ENCODE results near the gene SOX30. TPM values are rescaled to one million over a fixed set of nuclear protein-coding genes. Genes with fewer than 3 reads are reported as not detected.

Gene SOX30
- polyA plus RNA-seq, 2 of the 4 experiments (the other 2 are of a cell fraction), result 0.08 to 0.10 TPM

- no peak for TF ChIP-seq EHF (CRISPR knock-in tag; IDR thresholded peaks at IDR 0.05)
Measured at GRCh38 chr5:157648275-157648990, 3.8 kb downstream of the SOX30 start (continued).

GRCh38 chr5:157640406-157641066, 11.7 kb downstream of the SOX30 start:
- 85% methylated on average over 9 of the region's 9 CpGs for WGBS (ENCODE audit: missing lambda C conversion rate)
- CTCF ChIA-PET, result interaction anchor here (0.9 kb wide), 1 partner anchor 9 kb away, joined by 3 read pairs; no protein-coding TSS in a partner anchor
- POLR2A ChIA-PET, result no interaction called here
- no peak overlapping the region for H3K4me2 ChIP-seq
- no peak overlapping the region for H3K4me3 ChIP-seq
- H3K4me1 ChIP-seq, result no peaks in the 10 kb centered on the region
- DNase-seq (ENCODE audit: low read depth in 1 of 2, low spot score in 1 of 2) (no peak), FAIRE-seq (no peak), ATAC-seq (no peak)
- H3K9me3 ChIP-seq, result no peaks in the 10 kb centered on the region
- H3K27ac ChIP-seq, result no peak overlapping the region
- TF ChIP-seq TFCP2L1 (CRISPR knock-in tag; IDR thresholded peaks at IDR 0.05) (no peak), KDM1A (IDR thresholded peaks at IDR 0.05; ENCODE audit: low read depth) (no peak)

DNA sequence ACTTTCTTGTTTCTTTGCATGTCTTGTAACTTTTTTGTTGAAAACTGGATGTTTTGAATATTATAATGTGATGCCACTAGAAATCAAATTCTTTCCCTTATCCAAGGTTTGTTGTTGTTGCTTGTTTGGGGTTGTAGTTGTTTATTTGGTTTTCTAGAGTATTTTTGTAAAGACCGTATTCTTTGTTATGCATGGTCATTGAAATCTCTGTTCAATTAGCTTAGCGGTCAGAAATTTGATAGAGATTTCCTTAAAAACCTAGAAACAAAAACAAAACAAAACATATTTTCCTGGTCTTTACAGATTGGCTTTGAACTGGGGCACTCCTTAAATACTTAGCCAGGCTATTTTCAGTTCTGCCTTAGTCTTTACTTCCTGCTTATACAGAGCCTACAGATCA, 21.9 kb downstream of the SOX30 start:
- DNase-seq (ENCODE audit: low read depth in 1 of 2, low spot score in 1 of 2), result no peak
- no peak for ATAC-seq
- FAIRE-seq, result peak; percentile 54
- no peak overlapping the region for H3K4me2 ChIP-seq
- no peak overlapping the region for H3K4me3 ChIP-seq
- 92% methylated on average over 2 of the region's 2 CpGs for WGBS (ENCODE audit: missing lambda C conversion rate)
- TF ChIP-seq CHD2 (IDR thresholded peaks at IDR 0.05; ENCODE audit: low read length, partially characterized antibody), result no peak
- no peak for TF ChIP-seq RCOR1 (IDR thresholded peaks at IDR 0.05; ENCODE audit: low read depth, low read length)
- no peak overlapping the region for H3K27ac ChIP-seq
- ChIA-PET CTCF (interaction anchor here (0.7 to 1.6 kb wide), 4 partner anchors 23 to 126 kb away, joined by 3 read pairs; no protein-coding TSS in a partner anchor), POLR2A (no interaction called here)
- 0 out of 3 replicates have a peak, but pooled peaks cover 6% of the 10 kb centered on the region for H3K9me3 ChIP-seq
- H3K4me1 ChIP-seq, result no peaks in the 10 kb centered on the region

DNA sequence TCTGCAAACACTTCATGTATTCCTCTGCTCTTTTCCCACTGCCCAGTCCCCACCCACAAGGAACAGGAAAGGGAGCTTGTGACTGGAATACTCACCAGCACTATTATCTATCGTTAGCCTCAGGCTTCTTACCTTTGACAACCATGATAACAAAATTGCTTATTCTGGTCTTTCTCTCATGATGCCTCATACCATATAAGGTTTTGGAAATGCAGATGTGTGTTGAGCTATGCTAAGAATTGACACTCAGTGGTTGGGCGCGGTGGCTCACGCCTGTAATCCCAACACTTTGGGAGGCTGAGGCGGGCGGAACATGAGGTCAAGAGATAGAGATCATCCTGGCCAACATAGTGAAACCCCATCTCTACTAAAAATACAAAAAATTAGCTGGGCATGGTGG, 25.4 kb downstream of the SOX30 start:
- CTCF ChIA-PET, result no interaction called here
- ATAC-seq (no peak), DNase-seq (ENCODE audit: low read depth in 1 of 2, low spot score in 1 of 2) (no peak), FAIRE-seq (no peak)
- Histone ChIP-seq H3K9me3 (0 out of 3 replicates have a peak, but pooled peaks cover 6% of the 10 kb centered on the region), H3K4me3 (no peak overlapping the region), H3K27ac (no peak overlapping the region), H3K4me1 (no peaks in the 10 kb centered on the region), H3K4me2 (no peak overlapping the region)
- POLR2A ChIA-PET, result no interaction called here
- 90% methylated on average over 6 of the region's 6 CpGs for WGBS (ENCODE audit: missing lambda C conversion rate)
- TF ChIP-seq HDAC2 (IDR thresholded peaks at IDR 0.05) (no peak), BHLHE40 (IDR thresholded peaks at IDR 0.05; ENCODE audit: low read depth, low read length) (no peak), USF2 (IDR thresholded peaks at IDR 0.05) (no peak), SMC3 (IDR thresholded peaks at IDR 0.05) (no peak), CTCF (IDR thresholded peaks at IDR 0.05) (no peak), MAZ (IDR thresholded peaks at IDR 0.05; ENCODE audit: borderline replicate concordance, low read depth, low read length) (no peak), JUN (IDR thresholded peaks at IDR 0.05) (no peak), SREBF2 (IDR thresholded peaks at IDR 0.05) (no peak), ZC3H11A (IDR thresholded peaks at IDR 0.05) (no peak), RARB (CRISPR knock-in tag; IDR thresholded peaks at IDR 0.05) (no peak), ELK1 (IDR thresholded peaks at IDR 0.05; ENCODE audit: low read depth, low read length) (no peak), NPAS2 (CRISPR knock-in tag; IDR thresholded peaks at IDR 0.05; ENCODE audit: borderline replicate concordance) (no peak), GATA3 (IDR thresholded peaks at IDR 0.05; ENCODE audit: borderline replicate concordance) (no peak), HES2 (IDR thresholded peaks at IDR 0.05) (no peak), EHMT2 (IDR thresholded peaks at IDR 0.05; ENCODE audit: low read depth) (no peak), EP300 (IDR thresholded peaks at IDR 0.05) (no peak), ZNF302 (CRISPR knock-in tag; IDR thresholded peaks at IDR 0.05) (no peak)
- TF ChIP-seq, protein P1, sequence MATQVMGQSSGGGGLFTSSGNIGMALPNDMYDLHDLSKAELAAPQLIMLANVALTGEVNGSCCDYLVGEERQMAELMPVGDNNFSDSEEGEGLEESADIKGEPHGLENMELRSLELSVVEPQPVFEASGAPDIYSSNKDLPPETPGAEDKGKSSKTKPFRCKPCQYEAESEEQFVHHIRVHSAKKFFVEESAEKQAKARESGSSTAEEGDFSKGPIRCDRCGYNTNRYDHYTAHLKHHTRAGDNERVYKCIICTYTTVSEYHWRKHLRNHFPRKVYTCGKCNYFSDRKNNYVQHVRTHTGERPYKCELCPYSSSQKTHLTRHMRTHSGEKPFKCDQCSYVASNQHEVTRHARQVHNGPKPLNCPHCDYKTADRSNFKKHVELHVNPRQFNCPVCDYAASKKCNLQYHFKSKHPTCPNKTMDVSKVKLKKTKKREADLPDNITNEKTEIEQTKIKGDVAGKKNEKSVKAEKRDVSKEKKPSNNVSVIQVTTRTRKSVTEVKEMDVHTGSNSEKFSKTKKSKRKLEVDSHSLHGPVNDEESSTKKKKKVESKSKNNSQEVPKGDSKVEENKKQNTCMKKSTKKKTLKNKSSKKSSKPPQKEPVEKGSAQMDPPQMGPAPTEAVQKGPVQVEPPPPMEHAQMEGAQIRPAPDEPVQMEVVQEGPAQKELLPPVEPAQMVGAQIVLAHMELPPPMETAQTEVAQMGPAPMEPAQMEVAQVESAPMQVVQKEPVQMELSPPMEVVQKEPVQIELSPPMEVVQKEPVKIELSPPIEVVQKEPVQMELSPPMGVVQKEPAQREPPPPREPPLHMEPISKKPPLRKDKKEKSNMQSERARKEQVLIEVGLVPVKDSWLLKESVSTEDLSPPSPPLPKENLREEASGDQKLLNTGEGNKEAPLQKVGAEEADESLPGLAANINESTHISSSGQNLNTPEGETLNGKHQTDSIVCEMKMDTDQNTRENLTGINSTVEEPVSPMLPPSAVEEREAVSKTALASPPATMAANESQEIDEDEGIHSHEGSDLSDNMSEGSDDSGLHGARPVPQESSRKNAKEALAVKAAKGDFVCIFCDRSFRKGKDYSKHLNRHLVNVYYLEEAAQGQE (IDR thresholded peaks at IDR 0.05), result no peak

Data from A549 (cell line).